ENCODE measurements around the gene PLEKHM3. TPM values are rescaled to one million over a fixed set of nuclear protein-coding genes. Genes with fewer than 3 reads are reported as not detected.

Gene PLEKHM3
- total RNA-seq, 6 experiments from 2014 or later, result 4.4 to 13.4 (median 8.9) TPM

DNA sequence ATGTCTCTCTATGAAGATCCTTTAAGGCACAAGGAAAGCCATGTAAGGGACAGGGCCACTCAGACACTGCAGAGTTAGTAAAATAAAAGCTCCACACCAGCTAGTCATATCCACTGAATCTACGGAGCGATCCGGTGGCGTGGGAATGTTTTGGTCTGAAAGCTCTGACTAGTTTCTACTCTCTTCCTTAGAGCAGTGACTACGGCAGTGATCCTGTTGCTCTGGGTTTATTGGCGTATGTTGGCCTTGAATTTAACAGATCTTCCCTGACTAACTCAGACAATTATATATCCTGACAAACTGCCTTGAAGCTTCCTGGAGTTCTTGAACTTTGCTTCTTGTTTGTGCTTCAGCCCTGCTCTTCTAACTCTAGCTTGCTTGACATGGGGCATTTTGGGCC lies 140.3 kb downstream of the PLEKHM3 start:
- H3K36me3 ChIP-seq, result no peaks in the 10 kb centered on the region
- TF ChIP-seq POLR2A (IDR thresholded peaks at IDR 0.05), result no peak
- TF ChIP-seq, protein P1, sequence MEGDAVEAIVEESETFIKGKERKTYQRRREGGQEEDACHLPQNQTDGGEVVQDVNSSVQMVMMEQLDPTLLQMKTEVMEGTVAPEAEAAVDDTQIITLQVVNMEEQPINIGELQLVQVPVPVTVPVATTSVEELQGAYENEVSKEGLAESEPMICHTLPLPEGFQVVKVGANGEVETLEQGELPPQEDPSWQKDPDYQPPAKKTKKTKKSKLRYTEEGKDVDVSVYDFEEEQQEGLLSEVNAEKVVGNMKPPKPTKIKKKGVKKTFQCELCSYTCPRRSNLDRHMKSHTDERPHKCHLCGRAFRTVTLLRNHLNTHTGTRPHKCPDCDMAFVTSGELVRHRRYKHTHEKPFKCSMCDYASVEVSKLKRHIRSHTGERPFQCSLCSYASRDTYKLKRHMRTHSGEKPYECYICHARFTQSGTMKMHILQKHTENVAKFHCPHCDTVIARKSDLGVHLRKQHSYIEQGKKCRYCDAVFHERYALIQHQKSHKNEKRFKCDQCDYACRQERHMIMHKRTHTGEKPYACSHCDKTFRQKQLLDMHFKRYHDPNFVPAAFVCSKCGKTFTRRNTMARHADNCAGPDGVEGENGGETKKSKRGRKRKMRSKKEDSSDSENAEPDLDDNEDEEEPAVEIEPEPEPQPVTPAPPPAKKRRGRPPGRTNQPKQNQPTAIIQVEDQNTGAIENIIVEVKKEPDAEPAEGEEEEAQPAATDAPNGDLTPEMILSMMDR (IDR thresholded peaks at IDR 0.05), result no peak
- no peak overlapping the region for H3K27ac ChIP-seq
- WGBS (ENCODE audit: insufficient coverage, low coverage, low lambda C conversion rate, missing lambda C conversion rate), result 62% methylated on average over 6 of the region's 6 CpGs
- H3K9me3 ChIP-seq, result no peaks in the 10 kb centered on the region
- peaks cover 0 to under 1% (median 0%) of the 10 kb centered on the region in 4 donors for H3K4me1 ChIP-seq
- ATAC-seq (peak in 2 of 4 donors; percentile 18 to 27), DNase-seq (no peak)
- intact Hi-C loops (cut with DNase I), result no loop called here
- H3K27me3 ChIP-seq, result no peaks in the 10 kb centered on the region
- H3K4me3 ChIP-seq, result no peak overlapping the region

DNA sequence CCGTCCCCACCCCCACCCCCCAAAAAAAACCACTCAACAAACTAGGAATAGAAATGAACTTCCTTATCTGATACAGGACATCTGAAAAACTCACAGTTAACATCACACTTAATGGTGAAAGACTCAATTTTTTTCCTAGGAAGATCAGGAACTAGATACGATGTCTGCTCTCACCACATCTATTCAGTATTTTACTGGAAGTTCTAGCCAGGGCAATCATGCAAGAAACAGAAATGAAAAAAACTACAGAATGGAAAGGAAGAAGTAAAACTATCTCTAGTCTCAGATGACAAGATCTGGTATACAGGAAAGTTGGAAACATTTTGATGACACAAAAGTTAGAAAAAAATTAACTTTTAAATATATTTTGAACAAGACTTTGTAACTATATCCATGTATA lies 141.2 kb downstream of the PLEKHM3 start:
- ATAC-seq (no peak), DNase-seq (no peak)
- intact Hi-C loops (cut with DNase I), result no loop called here
- Histone ChIP-seq H3K27ac (no peak overlapping the region), H3K9me3 (no peaks in the 10 kb centered on the region), H3K4me3 (no peak overlapping the region), H3K27me3 (no peaks in the 10 kb centered on the region), H3K4me1 (peaks cover 0 to 9% (median 0%) of the 10 kb centered on the region in 4 donors), H3K36me3 (no peaks in the 10 kb centered on the region)
- 47% methylated on average over 2 of the region's 2 CpGs for WGBS (ENCODE audit: insufficient coverage, low coverage, low lambda C conversion rate, missing lambda C conversion rate)
- TF ChIP-seq POLR2A (IDR thresholded peaks at IDR 0.05), result no peak
- TF ChIP-seq, protein P1 (IDR thresholded peaks at IDR 0.05), result no peak

DNA sequence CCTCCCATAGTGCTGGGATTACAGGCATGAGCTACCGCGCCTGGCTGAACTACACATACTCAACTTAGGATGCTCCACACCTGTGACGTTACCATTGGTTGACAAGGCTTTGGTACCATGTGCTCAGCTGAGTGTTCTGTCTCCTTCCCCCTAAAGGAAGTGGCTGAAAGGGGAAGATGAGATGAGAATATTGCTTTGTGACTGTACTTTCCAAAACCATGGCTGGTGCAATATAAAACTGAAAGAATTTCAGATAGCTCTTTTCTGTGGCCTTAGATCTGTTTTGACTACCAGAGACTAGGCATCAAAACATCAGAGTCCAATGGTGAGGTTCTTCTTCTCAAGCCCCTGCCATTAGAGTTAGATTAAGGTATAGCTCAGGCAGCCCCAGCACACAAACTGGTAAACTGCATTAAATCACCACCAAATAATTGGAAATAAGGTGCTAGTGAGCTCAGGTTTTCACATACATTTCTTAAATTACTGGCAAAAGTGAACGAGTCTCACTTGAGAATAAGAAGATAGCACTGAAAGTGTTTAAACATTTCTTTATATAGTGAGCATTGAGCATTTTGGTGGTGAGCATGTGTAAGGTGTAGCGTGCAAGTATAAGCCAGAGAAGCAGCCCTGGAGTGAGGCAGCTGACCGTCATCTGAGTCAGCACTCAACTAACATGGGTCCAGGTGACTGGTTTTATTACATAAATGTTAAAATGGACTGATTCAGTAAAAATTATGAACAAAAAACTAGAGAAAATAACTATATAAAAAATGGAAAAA lies 142.1 kb downstream of the PLEKHM3 start:
- no peak for ATAC-seq
- 94% methylated on average over 4 of the region's 6 CpGs for WGBS (ENCODE audit: insufficient coverage, low coverage, low lambda C conversion rate, missing lambda C conversion rate)
- TF ChIP-seq, protein P1 (IDR thresholded peaks at IDR 0.05), result no peak
- TF ChIP-seq POLR2A (IDR thresholded peaks at IDR 0.05), result no peak

DNA sequence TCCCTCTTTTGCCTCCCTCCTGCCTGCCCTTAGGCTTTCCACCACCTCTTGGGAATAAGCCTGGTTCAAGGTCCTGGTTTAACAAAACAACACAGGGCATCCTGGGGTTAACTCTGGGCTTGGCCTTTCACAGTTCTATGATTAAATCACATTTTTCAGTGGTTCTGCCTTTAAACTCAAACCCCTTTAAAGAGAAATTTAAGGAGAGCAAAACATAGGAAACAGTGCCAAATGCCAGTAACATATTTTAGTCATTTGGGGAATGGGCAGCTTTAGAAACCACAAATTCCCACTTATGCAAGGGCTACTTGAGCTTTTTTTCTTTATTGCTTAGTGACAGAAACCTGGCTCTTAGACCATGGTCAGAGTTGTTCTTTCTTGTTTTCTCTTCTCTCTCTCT lies 143.4 kb downstream of the PLEKHM3 start:
- no peaks in the 10 kb centered on the region for H3K36me3 ChIP-seq
- ATAC-seq, result no peak
- no peak overlapping the region for H3K27ac ChIP-seq
- peaks cover 0 to 18% (median 0%) of the 10 kb centered on the region in 4 donors for H3K4me1 ChIP-seq
- no peak for DNase-seq
- H3K4me3 ChIP-seq, result no peak overlapping the region
- no peaks in the 10 kb centered on the region for H3K9me3 ChIP-seq
- no peaks in the 10 kb centered on the region for H3K27me3 ChIP-seq
- intact Hi-C loops (cut with DNase I), result no loop called here
- TF ChIP-seq, protein P1 (IDR thresholded peaks at IDR 0.05), result no peak
- no peak for TF ChIP-seq POLR2A (IDR thresholded peaks at IDR 0.05)

More for the DNA sequence above, 142.1 kb downstream of the PLEKHM3 start:
- H3K4me3 ChIP-seq, result no peak overlapping the region
- no peaks in the 10 kb centered on the region for H3K9me3 ChIP-seq
- no peak for DNase-seq
- H3K27ac ChIP-seq, result no peak overlapping the region
- no peaks in the 10 kb centered on the region for H3K36me3 ChIP-seq
- H3K4me1 ChIP-seq, result peaks cover 0 to 11% (median 0%) of the 10 kb centered on the region in 4 donors
- H3K27me3 ChIP-seq, result no peaks in the 10 kb centered on the region
- intact Hi-C loops (cut with DNase I), result no loop called here

Data from right lobe of liver (tissue), 6 donors.